T-cell (primary cell): Measurements from ENCODE around the gene AKAP6. TPM values are rescaled to one million over a fixed set of nuclear protein-coding genes. Genes with fewer than 3 reads are reported as not detected.

ENCODE experiments used
- ATAC-seq, 4 experiments: fragments of 200-7000 bp in 3 of 4; fragments of 150-1000 bp in 1 of 4; cut with Tn5 transposase; replicated peaks in 1 of 4; 1 replicate in 3 of 4; 2 replicates in 1 of 4; pipeline ENCODE4 v1.10.0; 2021; ENCODE audit warnings: moderate library complexity in 3 of 4, mild to moderate bottlenecking in 2 of 4, moderate number of reproducible peaks in 1 of 4
- CTCF ChIA-PET, 2 donors: fragments of 300-600 bp; sonication (Branson Sonifier 250); formaldehyde crosslinking; loops; one replicate each; lab custom pipeline; 2022; ENCODE audit warnings: antibody characterized with exemption in 2 of 2; lab: Charles Lee
- POLR2A ChIA-PET, 2 donors: fragments of 300-600 bp; sonication (Branson Sonifier 250); formaldehyde crosslinking; loops; one replicate each; lab custom pipeline; 2022; ENCODE audit warnings: antibody characterized with exemption in 2 of 2; lab: Charles Lee
- DNase-seq, 35 experiments: peaks; one replicate each; pipeline versions ENCODE4 v3.0.0 to v3.0.0-alpha.2; 2013 to 2023
- H3K27ac ChIP-seq: one replicate; pipeline ENCODE4 v1.5.1; 2013; ENCODE audit warnings: low read length
- H3K27me3 ChIP-seq, 2 experiments: replicated peaks in 1 of 2; 1 replicate in 1 of 2; 2 replicates in 1 of 2; pipeline versions ENCODE4 v1.6.1 to v1.7.0; 2013; ENCODE audit warnings: low read length in 1 of 2, mixed read lengths in 1 of 2; ENCODE audit not compliant: control insufficient read depth in 2 of 2, insufficient read depth in 2 of 2; ENCODE audit errors: extremely low read depth in 1 of 2
- H3K36me3 ChIP-seq, 2 donors: 1 replicate in 1 of 2; 2 replicates in 1 of 2; pipeline versions ENCODE4 v1.6.1 to v1.7.0; 2013; ENCODE audit warnings: low read length in 1 of 2; ENCODE audit not compliant: control insufficient read depth in 2 of 2, insufficient read depth in 1 of 2; ENCODE audit errors: extremely low read depth in 1 of 2
- H3K4me1 ChIP-seq, 2 experiments: 1 replicate in 1 of 2; 2 replicates in 1 of 2; pipeline versions ENCODE4 v1.6.1 to v1.7.0; 2013; ENCODE audit warnings: low read length in 2 of 2, mixed read lengths in 1 of 2; ENCODE audit not compliant: insufficient read depth in 2 of 2, control insufficient read depth in 1 of 2; ENCODE audit errors: extremely low read depth in 1 of 2
- H3K4me3 ChIP-seq, 2 donors: 1 replicate in 1 of 2; 2 replicates in 1 of 2; pipeline versions ENCODE4 v1.5.1 to v1.7.0; 2013; ENCODE audit warnings: mild to moderate bottlenecking in 2 of 2, low read length in 1 of 2, moderate library complexity in 1 of 2; ENCODE audit not compliant: control insufficient read depth in 1 of 2; ENCODE audit errors: extremely low read depth in 1 of 2
- H3K9me3 ChIP-seq: 2 replicates; pipeline ENCODE4 v1.7.0; 2013
- H3K27ac Mint-ChIP-seq, 2 donors: one replicate each; pipeline ENCODE4 v1.8.0; 2020 to 2021; ENCODE audit warnings: mild to moderate bottlenecking in 2 of 2, mixed read lengths in 2 of 2
- H3K27me3 Mint-ChIP-seq, 2 donors: one replicate each; pipeline ENCODE4 v1.8.0; 2021 to 2022; ENCODE audit warnings: mixed read lengths in 2 of 2
- H3K36me3 Mint-ChIP-seq: one replicate; pipeline ENCODE4 v1.8.0; 2021; ENCODE audit warnings: mixed read lengths
- H3K4me1 Mint-ChIP-seq, 3 donors: one replicate each; pipeline ENCODE4 v1.8.0; 2020 to 2022; ENCODE audit warnings: mixed read lengths in 3 of 3, mild to moderate bottlenecking in 1 of 3
- H3K4me3 Mint-ChIP-seq, 3 donors: one replicate each; pipeline ENCODE4 v1.8.0; 2020 to 2022; ENCODE audit warnings: mild to moderate bottlenecking in 3 of 3, mixed read lengths in 3 of 3, moderate library complexity in 3 of 3
- H3K9me3 Mint-ChIP-seq, 3 donors: one replicate each; pipeline ENCODE4 v1.8.0; 2020 to 2022; ENCODE audit warnings: mixed read lengths in 3 of 3
- WGBS: methylation state at CpG from one replicate; pipeline ENCODE4 v1.1.5; 2013; ENCODE audit warnings: missing lambda C conversion rate; ENCODE audit not compliant: insufficient coverage; 5-methylcytosine and 5-hydroxymethylcytosine counted together
- total RNA-seq, 35 experiments: library from RNA in 6 of 35; stranded (reverse) in 6 of 35; fragments of 120-200 nt in 1 of 35; gene quantifications; one replicate each; pipeline versions ENCODE4 v1.2.1 to v1.2.4 and lab custom pipeline; 2013 to 2026

AKAP6 gene
- total RNA-seq, 5 donors from 2014 or later (not counting 1 experiment from before 2014, with no cell fraction given), result 1.7 to 6.6 (median 2.6) TPM

DNA sequence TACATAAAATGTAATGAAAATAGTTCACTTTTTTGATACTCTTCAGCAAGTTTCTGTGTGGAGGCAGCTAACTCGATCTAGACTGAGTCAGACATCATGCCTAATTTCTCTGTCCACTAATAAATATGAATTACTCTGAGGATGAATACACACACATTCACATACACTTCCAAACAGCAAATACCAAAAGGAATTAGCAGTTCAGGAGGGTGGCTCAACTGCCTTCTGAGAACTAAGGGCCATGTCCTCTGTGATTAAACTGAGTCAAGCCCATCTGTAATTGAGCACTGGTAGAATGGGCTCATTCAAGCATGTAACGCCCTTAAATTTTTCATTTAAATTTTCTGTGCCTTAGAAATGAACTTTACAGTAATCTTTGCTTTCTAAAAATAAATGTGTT is 242.5 kb downstream of the AKAP6 start:
- POLR2A ChIA-PET, result no interaction called here
- H3K27me3 Mint-ChIP-seq, result no peaks in the 10 kb centered on the region
- H3K9me3 Mint-ChIP-seq, result no peaks in the 10 kb centered on the region
- Histone ChIP-seq H3K27ac (no peak overlapping the region), H3K4me3 (no peak overlapping the region), H3K9me3 (no peaks in the 10 kb centered on the region), H3K36me3 (no peaks in the 10 kb centered on the region), H3K27me3 (no peaks in the 10 kb centered on the region), H3K4me1 (no peaks in the 10 kb centered on the region)
- no CpG with 5 or more reads among the region's 2 CpGs for WGBS
- ATAC-seq (no peak), DNase-seq (no peak)
- CTCF ChIA-PET, result no interaction called here
- no peak overlapping the region for H3K4me3 Mint-ChIP-seq
- H3K4me1 Mint-ChIP-seq, result no peaks in the 10 kb centered on the region
- H3K27ac Mint-ChIP-seq, result no peak overlapping the region
- H3K36me3 Mint-ChIP-seq, result no peaks in the 10 kb centered on the region

DNA sequence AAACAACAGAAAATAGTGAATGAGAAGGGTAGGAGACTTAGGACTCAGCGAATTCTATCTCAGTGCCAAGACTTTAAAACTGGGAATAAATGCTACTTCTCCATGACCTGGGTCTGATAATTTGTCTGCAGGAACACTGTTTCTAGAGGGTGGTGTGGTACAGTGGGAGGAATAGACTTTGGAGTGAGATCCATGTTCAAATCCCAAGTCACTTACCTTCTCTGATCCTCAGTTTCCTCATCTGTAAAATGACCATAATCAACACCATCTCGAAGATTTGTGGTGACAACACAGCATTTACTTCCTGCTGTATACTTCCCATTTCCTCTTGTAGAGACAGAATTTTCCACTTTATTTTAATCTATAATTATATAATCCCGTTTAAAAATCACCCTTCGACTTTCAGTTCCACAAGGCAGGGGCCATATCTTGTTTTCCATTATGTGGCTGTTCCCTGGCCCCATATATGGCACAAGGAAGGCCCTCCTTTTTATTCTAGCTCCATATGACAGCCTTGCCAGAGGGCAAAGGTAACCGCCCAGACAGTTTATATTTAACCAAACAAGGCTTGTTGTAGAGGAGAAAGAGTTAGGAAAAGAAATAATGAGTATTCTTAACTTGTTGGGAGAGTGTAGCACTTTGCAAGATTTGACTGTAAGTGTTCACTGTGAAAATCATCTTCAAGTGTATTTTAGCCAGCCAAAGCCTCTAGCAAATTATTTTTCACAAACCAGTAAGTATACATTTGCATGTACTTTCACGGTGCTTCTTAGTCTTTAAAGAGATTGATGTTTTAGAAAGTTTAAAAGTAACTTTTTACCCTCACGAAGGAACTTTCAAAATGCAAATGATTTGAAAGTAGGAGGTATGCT is 243.1 kb downstream of the AKAP6 start:
- CTCF ChIA-PET, result no interaction called here

DNA sequence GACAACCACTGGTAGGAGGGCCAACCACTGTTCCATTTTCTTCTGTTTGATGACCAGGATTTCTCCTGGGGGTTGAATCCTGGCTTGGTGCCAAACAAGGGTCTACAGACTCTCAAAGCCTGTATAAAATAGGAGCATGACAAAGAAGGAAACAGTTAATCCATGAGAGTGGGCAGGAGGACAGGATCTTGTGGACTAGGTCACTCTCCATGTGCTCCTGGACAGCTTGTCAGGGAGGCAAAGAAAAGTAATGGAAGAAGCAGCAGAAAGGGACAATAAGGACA is 243.7 kb downstream of the AKAP6 start:
- no peak for ATAC-seq

More for the DNA sequence above, 243.1 kb downstream of the AKAP6 start:
- no peaks in the 10 kb centered on the region for H3K9me3 Mint-ChIP-seq
- H3K4me3 Mint-ChIP-seq, result no peak overlapping the region
- H3K27me3 ChIP-seq, result no peaks in the 10 kb centered on the region
- no peak overlapping the region for H3K4me3 ChIP-seq
- H3K36me3 Mint-ChIP-seq, result no peaks in the 10 kb centered on the region
- WGBS, result 64% methylated on average over 3 of the region's 7 CpGs
- H3K36me3 ChIP-seq, result no peaks in the 10 kb centered on the region
- no peaks in the 10 kb centered on the region for H3K4me1 ChIP-seq
- H3K27ac ChIP-seq, result no peak overlapping the region
- DNase-seq, result no peak
- no peak overlapping the region for H3K27ac Mint-ChIP-seq
- no peaks in the 10 kb centered on the region for H3K9me3 ChIP-seq
- ATAC-seq, result no peak
- H3K4me1 Mint-ChIP-seq, result no peaks in the 10 kb centered on the region
- POLR2A ChIA-PET, result no interaction called here
- peaks cover 0 to 6% of the 10 kb centered on the region in 2 donors for H3K27me3 Mint-ChIP-seq

DNA sequence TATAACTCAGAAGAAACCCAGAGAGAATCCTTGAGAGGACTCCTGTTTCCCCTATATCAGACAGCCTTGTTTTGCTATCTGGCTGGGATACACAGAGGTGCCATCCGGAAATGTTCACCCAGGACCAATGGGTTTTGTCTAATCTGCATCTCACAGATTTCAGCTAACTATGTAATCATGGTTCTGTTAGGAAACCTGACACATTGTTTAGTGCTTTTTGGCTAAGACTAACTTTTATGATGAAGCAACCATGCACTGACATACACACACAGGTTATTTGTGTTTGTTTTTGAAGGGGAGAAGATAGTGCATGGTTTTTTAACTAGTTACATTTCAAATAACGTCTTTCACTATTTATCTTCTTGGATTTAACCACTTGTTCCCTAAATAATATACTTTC is 245.2 kb downstream of the AKAP6 start:
- H3K27ac Mint-ChIP-seq, result no peak overlapping the region
- H3K9me3 ChIP-seq, result no peaks in the 10 kb centered on the region
- H3K27me3 ChIP-seq, result no peaks in the 10 kb centered on the region
- DNase-seq, result no peak
- ChIA-PET CTCF (no interaction called here), POLR2A (no interaction called here)
- H3K4me1 ChIP-seq, result no peaks in the 10 kb centered on the region
- no peak overlapping the region for H3K4me3 ChIP-seq
- H3K27ac ChIP-seq, result no peak overlapping the region
- no peaks in the 10 kb centered on the region for H3K36me3 ChIP-seq
- WGBS, result 100% methylated on average over 1 of the region's 2 CpGs
- no peaks in the 10 kb centered on the region for H3K4me1 Mint-ChIP-seq
- no peak for ATAC-seq
- no peaks in the 10 kb centered on the region for H3K9me3 Mint-ChIP-seq
- no peak overlapping the region for H3K4me3 Mint-ChIP-seq
- peaks cover 0 to 6% of the 10 kb centered on the region in 2 donors for H3K27me3 Mint-ChIP-seq
- H3K36me3 Mint-ChIP-seq, result no peaks in the 10 kb centered on the region

More for the DNA sequence above, 243.7 kb downstream of the AKAP6 start:
- H3K9me3 ChIP-seq, result no peaks in the 10 kb centered on the region
- Mint-ChIP-seq H3K27ac (no peak overlapping the region), H3K36me3 (no peaks in the 10 kb centered on the region), H3K9me3 (no peaks in the 10 kb centered on the region), H3K4me1 (no peaks in the 10 kb centered on the region), H3K4me3 (no peak overlapping the region), H3K27me3 (peaks cover 0 to 6% of the 10 kb centered on the region in 2 donors)
- DNase-seq, result no peak
- CTCF ChIA-PET, result no interaction called here
- H3K4me3 ChIP-seq, result no peak overlapping the region
- no peaks in the 10 kb centered on the region for H3K27me3 ChIP-seq
- H3K27ac ChIP-seq, result no peak overlapping the region
- H3K4me1 ChIP-seq, result no peaks in the 10 kb centered on the region
- no peaks in the 10 kb centered on the region for H3K36me3 ChIP-seq
- POLR2A ChIA-PET, result no interaction called here

DNA sequence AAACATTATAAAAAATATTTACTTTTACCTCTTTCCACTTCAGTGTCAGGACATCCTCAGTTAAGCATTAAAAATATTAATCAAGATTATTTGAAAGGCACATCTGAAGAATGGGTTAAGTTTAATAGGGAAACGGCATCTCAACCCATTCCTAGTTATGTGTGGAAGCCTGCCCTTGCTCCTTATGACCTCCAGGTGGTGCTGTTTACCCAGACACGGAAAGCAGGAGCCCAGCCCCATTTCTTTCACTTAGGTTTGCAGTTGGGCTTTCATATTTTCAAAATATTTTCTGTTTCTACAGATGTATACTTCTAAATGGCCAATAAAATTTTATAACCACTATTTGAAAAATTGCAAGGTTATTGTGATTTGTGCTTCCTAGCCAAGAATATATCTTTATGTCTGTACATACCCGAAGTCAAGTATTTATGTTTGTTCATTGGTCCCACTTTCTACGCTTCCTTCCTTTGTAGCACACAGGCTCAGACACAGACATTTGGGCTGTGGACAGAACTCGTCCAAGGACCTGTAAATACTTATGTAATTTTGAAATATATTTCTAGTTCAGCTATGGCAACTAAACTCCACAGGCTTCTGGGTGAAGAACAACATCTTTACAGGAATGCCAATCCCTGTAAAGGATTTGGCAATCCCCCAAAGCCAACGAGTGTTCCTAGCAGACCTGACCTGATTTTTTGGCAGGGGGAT is 247.1 kb downstream of the AKAP6 start:
- CTCF ChIA-PET, result interaction anchor here (0.6 to 1.6 kb wide), 6 partner anchors 11 to 1749 kb away, joined by 3 to 6 read pairs (median 6); no protein-coding TSS in a partner anchor
- 0% methylated on average over 1 of the region's 6 CpGs for WGBS

DNA sequence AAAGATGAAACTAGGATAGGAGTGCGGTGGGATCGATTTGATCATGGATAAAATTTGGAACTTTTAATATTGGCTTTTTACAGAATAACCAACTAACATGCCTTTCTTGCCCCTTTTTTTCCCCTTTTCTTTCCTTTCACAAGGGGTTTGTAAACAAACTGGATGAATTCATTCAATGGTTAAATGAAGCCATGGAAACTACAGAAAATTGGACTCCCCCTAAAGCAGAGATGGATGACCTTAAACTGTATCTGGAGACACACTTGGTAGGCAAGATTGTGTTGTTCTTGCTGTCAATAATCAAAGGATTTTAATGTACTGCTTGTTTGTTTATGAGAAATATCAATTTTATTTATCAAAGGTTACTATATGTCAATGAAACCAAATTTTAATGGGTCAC is 247.9 kb downstream of the AKAP6 start:
- DNase-seq, result no peak
- Mint-ChIP-seq H3K36me3 (no peaks in the 10 kb centered on the region), H3K27ac (no peak overlapping the region), H3K4me3 (no peak overlapping the region), H3K27me3 (peaks cover 0 to 6% of the 10 kb centered on the region in 2 donors), H3K9me3 (no peaks in the 10 kb centered on the region), H3K4me1 (no peaks in the 10 kb centered on the region)
- no CpG with 5 or more reads among the region's 2 CpGs for WGBS
- no peaks in the 10 kb centered on the region for H3K36me3 ChIP-seq
- ChIA-PET POLR2A (no interaction called here), CTCF (no interaction called here)
- H3K4me3 ChIP-seq, result no peak overlapping the region
- no peaks in the 10 kb centered on the region for H3K27me3 ChIP-seq
- no peaks in the 10 kb centered on the region for H3K4me1 ChIP-seq
- H3K9me3 ChIP-seq, result no peaks in the 10 kb centered on the region
- ATAC-seq, result no peak
- H3K27ac ChIP-seq, result no peak overlapping the region

More for the DNA sequence above, 247.1 kb downstream of the AKAP6 start:
- Mint-ChIP-seq H3K4me1 (no peaks in the 10 kb centered on the region), H3K9me3 (no peaks in the 10 kb centered on the region), H3K4me3 (no peak overlapping the region), H3K27me3 (peaks cover 0 to 6% of the 10 kb centered on the region in 2 donors), H3K27ac (no peak overlapping the region), H3K36me3 (no peaks in the 10 kb centered on the region)
- Histone ChIP-seq H3K27me3 (no peaks in the 10 kb centered on the region), H3K9me3 (no peaks in the 10 kb centered on the region), H3K4me1 (no peaks in the 10 kb centered on the region), H3K4me3 (no peak overlapping the region), H3K27ac (no peak overlapping the region), H3K36me3 (no peaks in the 10 kb centered on the region)
- peak in 23 of 35 experiments; percentile 0 to 66 (median 7) for DNase-seq
- POLR2A ChIA-PET, result no interaction called here
- ATAC-seq, result peak in 2 of 4 experiments; percentile 52 to 63
